OCI-LY7 (cell line): ENCODE data around the gene KTN1.

Source experiments
- CTCF ChIP-seq: fragments of 200-600 bp; sonication (generic); conservative IDR thresholded peaks from 2 replicates; pipeline ENCODE4 v1.5.1; 2014; ENCODE audit warnings: mild to moderate bottlenecking, antibody characterized with exemption, low read length, moderate library complexity, mixed read lengths
- EZH2phosphoT487 ChIP-seq: fragments of 200-600 bp; sonication (generic); IDR thresholded peaks from 2 replicates; pipeline ENCODE4 v1.6.1; 2018; ENCODE audit warnings: low read depth, borderline replicate concordance, mild to moderate bottlenecking, mixed run types, antibody characterized with exemption, low read length, moderate library complexity, mixed read lengths

GRCh38 chr14:55628426-55628825 is 48.4 kb downstream of the KTN1 start:
- TF ChIP-seq CTCF (no peak), EZH2phosphoT487 (no peak)
